ENCODE data around the gene CYP27A1. TPM values are rescaled to one million over a fixed set of nuclear protein-coding genes. Genes with fewer than 3 reads are reported as not detected.

Gene CYP27A1
- total RNA-seq, 1 experiment from 2014 or later, result 3.2 TPM

DNA sequence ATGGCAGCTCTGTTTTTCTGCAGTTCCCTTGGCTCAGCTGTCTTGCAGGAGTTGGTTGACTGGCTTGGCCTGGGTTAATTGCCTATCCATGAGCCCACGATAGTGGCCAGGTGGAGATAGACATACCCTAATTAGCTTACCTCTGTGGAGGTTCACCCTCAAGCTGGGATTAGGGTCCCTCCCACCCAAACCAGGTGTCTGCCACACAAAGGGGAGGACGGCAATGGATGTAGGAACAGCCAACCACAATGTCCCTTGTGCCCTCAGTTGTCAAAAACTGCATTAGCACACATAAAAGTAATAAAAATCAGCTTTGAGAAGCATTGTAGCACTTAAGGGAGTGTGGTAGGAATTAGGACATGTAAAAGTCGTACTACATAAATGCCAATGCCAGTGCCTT is 4.2 kb downstream of the CYP27A1 start:
- Histone ChIP-seq H3K4me3 (no peak overlapping the region), H3K27ac (no peak overlapping the region), H3K4me1 (no peaks in the 10 kb centered on the region), H3K9me3 (replicated peaks) (no peaks in the 10 kb centered on the region), H3K36me3 (no peaks in the 10 kb centered on the region), H3K27me3 (no peaks in the 10 kb centered on the region)
- DNase-seq, result no peak

DNA sequence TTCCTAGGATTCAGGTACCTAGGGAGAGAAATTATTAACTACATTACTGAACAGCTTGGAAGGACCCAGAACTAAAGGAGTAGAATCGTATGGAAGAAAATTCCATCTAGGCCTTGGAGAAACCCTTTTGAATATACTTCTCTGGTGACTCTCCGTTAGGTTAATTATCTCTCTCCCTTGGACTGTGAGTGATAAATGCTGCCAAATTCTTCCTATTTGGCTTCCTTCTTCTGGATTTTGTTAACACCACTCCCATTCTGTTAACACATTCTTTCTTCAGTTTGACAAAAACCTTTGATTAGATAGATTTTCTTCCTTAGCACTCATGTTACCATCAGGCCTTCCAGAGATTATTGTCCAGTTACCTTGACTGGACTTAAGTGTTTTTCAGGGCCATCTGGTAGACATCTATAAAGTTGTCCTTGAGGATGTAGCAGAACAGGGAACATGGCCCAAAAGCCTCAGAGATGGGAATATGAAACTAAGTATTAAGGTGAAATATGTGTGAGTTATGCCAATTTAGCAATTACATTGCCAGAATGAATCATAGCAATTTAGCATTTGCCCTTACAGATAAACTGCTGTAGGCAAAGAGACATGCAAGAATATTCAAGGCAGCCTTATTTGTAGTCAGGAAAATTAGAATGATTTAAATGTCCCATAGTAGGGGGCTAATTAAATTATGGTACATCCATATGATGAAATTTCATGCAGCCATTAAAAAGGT is 6.7 kb downstream of the CYP27A1 start:
- H3K36me3 ChIP-seq, result no peaks in the 10 kb centered on the region
- no peak overlapping the region for H3K4me3 ChIP-seq
- H3K27me3 ChIP-seq, result no peaks in the 10 kb centered on the region
- DNase-seq, result no peak
- H3K27ac ChIP-seq, result no peak overlapping the region
- H3K4me1 ChIP-seq, result no peaks in the 10 kb centered on the region
- H3K9me3 ChIP-seq (replicated peaks), result no peaks in the 10 kb centered on the region

- Histone ChIP-seq H3K4me1 (no peaks in the 10 kb centered on the region), H3K36me3 (no peaks in the 10 kb centered on the region), H3K27me3 (no peaks in the 10 kb centered on the region), H3K9me3 (replicated peaks) (no peaks in the 10 kb centered on the region), H3K27ac (no peak overlapping the region), H3K4me3 (no peak overlapping the region)
- no peak for DNase-seq
Measured at GRCh38 chr2:218792433-218792832, 10.5 kb downstream of the CYP27A1 start.

GRCh38 chr2:218796691-218797090 is 14.7 kb downstream of the CYP27A1 start:
- Histone ChIP-seq H3K36me3 (no peaks in the 10 kb centered on the region), H3K4me3 (no peak overlapping the region), H3K9me3 (replicated peaks) (no peaks in the 10 kb centered on the region), H3K4me1 (no peaks in the 10 kb centered on the region), H3K27ac (no peak overlapping the region), H3K27me3 (no peaks in the 10 kb centered on the region)
- DNase-seq, result no peak

GRCh38 chr2:218798767-218799504 is 17.0 kb downstream of the CYP27A1 start:
- DNase-seq, result no peak
- H3K36me3 ChIP-seq, result no peaks in the 10 kb centered on the region
- no peak overlapping the region for H3K4me3 ChIP-seq
- no peaks in the 10 kb centered on the region for H3K4me1 ChIP-seq
- no peaks in the 10 kb centered on the region; the same call in 1 of the 2 replicates for H3K9me3 ChIP-seq (replicated peaks)
- no peak overlapping the region for H3K27ac ChIP-seq
- H3K27me3 ChIP-seq, result no peaks in the 10 kb centered on the region

GRCh38 chr2:218799990-218800389 is 18.0 kb downstream of the CYP27A1 start:
- Histone ChIP-seq H3K27ac (no peak overlapping the region), H3K9me3 (replicated peaks) (peaks cover 4% of the 10 kb centered on the region), H3K27me3 (no peaks in the 10 kb centered on the region), H3K4me1 (no peaks in the 10 kb centered on the region), H3K4me3 (no peak overlapping the region), H3K36me3 (no peaks in the 10 kb centered on the region)
- DNase-seq, result no peak

DNA sequence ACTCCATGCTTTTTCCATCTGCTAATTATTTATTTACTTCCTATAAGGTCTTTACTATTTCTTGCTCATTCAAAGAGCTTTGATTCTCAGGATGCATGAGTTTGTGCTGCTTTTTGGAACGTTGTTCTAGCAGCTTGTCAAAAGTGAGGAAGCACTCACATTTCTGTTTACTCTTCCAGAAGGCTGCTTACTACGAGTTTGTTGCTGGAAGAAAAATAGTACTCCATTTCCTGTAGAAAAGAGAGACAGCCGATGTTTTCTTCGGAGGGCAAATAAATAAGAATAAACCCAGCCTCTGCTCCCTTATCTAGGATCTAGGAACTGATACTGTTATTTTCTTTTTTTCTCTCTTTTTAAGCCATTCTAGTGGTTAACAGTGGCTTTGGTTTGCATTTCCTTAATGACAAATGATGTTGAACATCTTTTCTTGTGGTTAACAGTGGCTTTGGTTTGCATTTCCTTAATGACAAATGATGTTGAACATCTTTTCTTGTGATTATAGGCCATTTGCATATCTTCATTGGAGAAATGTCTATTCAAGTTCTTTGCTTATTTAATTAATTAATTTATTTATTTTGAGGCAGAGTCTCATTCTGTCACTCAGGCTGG is 20.5 kb downstream of the CYP27A1 start:
- no peak for DNase-seq
- no peaks in the 10 kb centered on the region for H3K36me3 ChIP-seq
- no peak overlapping the region for H3K4me3 ChIP-seq
- no peak overlapping the region for H3K27ac ChIP-seq
- H3K4me1 ChIP-seq, result peaks cover 12% of the 10 kb centered on the region
- H3K9me3 ChIP-seq (replicated peaks), result peaks cover 4% of the 10 kb centered on the region
- H3K27me3 ChIP-seq, result no peaks in the 10 kb centered on the region

DNA sequence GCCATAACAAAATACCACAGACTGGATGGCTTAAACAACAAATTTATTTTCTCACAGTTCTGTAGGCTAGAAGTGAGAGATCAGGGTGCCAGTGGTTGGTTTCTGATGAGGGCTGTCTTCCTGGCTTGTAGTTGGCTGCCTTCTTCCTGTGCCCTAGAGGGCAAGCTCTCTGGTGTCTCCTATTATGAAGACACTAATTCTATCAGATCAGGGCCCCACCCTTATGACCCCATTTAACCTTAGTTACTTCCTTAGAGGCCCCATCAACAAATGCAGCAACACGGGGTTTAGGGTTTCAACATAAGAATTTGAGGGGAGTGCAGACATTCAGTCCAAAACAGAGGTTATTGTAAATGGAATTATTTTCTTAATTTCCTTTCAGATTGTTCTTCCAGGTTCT is 22.9 kb downstream of the CYP27A1 start:
- Histone ChIP-seq H3K4me3 (no peak overlapping the region), H3K27me3 (no peaks in the 10 kb centered on the region), H3K36me3 (no peaks in the 10 kb centered on the region), H3K27ac (no peak overlapping the region), H3K4me1 (peaks cover 12% of the 10 kb centered on the region), H3K9me3 (replicated peaks) (peaks cover 4% of the 10 kb centered on the region)
- DNase-seq, result no peak

GRCh38 chr2:218805627-218806026 is 23.7 kb downstream of the CYP27A1 start:
- Histone ChIP-seq H3K4me1 (peaks cover 12% of the 10 kb centered on the region), H3K9me3 (replicated peaks) (peaks cover 4% of the 10 kb centered on the region), H3K36me3 (no peaks in the 10 kb centered on the region), H3K27ac (peak overlapping the region; percentile 4; the same call in 1 of the 2 replicates), H3K4me3 (no peak overlapping the region), H3K27me3 (no peaks in the 10 kb centered on the region)
- peak in 1 of 2 experiments; percentile 51 for DNase-seq

DNA sequence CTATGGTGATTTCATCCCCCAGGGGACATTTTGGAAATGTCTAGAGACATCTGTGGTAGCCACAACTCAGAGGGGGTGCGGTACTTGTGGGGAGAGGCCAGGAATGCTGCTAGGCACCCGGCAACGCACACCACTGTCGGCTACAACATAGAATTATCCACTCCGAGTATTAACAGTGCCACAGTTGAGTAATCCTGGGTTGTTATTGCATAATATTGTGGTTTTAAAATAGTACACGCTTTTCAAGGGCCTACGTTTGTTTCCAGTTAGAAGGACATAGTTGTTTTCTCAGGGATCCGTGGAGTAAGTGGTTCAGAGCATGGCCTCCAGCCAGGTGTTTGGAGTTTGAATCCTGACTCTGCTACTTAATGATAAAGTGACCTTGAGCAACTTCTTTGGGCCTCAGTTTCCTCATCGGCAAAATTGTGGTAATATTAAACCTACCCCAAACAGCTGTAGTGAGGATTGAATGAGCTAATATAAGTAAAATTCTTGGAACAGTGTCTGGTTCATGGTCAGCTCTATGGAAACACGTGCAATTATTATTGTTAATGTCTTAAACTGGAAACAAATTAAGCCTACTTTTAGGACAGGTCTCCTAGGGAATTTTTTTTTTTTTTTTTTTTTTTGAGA is 24.5 kb downstream of the CYP27A1 start:
- H3K36me3 ChIP-seq, result no peaks in the 10 kb centered on the region
- DNase-seq, result peak; percentile 86
- peak overlapping the region; percentile 3; the same call in 1 of the 2 replicates for H3K27ac ChIP-seq
- H3K4me3 ChIP-seq, result no peak overlapping the region
- H3K4me1 ChIP-seq, result peaks cover 12% of the 10 kb centered on the region
- H3K9me3 ChIP-seq (replicated peaks), result peaks cover 4% of the 10 kb centered on the region
- no peaks in the 10 kb centered on the region for H3K27me3 ChIP-seq

- peaks cover 12% of the 10 kb centered on the region for H3K4me1 ChIP-seq
- no peak overlapping the region for H3K4me3 ChIP-seq
- no peaks in the 10 kb centered on the region for H3K36me3 ChIP-seq
- no peak for DNase-seq
- no peak overlapping the region for H3K27ac ChIP-seq
- H3K9me3 ChIP-seq (replicated peaks), result peaks cover 4% of the 10 kb centered on the region
- H3K27me3 ChIP-seq, result no peaks in the 10 kb centered on the region
Measured at GRCh38 chr2:218807626-218808025, 25.7 kb downstream of the CYP27A1 start.

- Histone ChIP-seq H3K27me3 (no peaks in the 10 kb centered on the region), H3K4me3 (no peak overlapping the region)
- no peak for DNase-seq
Measured at GRCh38 chr2:218809515-218809914, 27.6 kb downstream of the CYP27A1 start.

DNA sequence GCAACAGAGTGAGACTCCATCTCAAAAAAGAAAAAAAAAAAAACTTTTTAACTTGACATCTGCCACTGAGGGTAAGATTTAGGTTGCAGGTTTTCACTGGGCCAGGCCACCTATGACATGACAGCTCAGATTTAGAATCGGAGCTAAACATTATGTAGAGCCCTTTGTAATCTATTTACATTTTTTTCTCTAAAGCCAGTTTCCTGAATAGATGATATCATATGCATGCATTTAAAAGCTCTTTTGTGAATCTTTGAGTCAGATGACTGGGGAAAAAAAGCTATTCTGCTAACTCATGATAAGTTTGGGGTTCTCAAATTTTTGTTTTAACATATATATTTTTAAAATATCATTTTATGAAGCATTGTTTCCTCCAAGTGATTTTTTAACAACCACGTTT is 28.3 kb downstream of the CYP27A1 start:
- Histone ChIP-seq H3K9me3 (replicated peaks) (no peaks in the 10 kb centered on the region), H3K4me1 (peaks cover 12% of the 10 kb centered on the region), H3K4me3 (no peak overlapping the region), H3K27ac (no peak overlapping the region), H3K27me3 (no peaks in the 10 kb centered on the region), H3K36me3 (no peaks in the 10 kb centered on the region)
- no peak for DNase-seq

More at GRCh38 chr2:218809515-218809914, 27.6 kb downstream of the CYP27A1 start:
- peaks cover 12% of the 10 kb centered on the region for H3K4me1 ChIP-seq
- no peak overlapping the region for H3K27ac ChIP-seq
- no peaks in the 10 kb centered on the region for H3K36me3 ChIP-seq
- H3K9me3 ChIP-seq (replicated peaks), result no peaks in the 10 kb centered on the region; the same call in 1 of the 2 replicates

DNA sequence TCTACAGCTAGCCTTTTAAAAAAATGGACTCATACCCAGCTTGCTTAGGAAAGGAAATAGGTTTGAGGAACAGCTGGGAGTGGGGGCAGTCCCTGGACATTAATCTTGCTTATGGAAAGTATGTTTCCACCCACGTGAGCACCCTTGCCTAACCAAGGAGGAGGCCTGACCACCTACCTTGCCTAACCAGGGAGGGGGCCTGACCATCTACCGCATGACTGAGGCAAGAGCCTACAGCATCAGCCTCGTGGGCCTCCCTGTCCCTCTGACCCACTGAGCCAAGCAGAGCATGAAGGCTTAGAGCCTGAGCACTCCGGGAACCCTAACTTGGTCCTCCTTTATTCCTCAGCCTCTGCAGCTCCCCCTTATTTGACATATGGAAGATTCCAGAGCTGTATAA is 29.4 kb downstream of the CYP27A1 start:
- no peaks in the 10 kb centered on the region for H3K27me3 ChIP-seq
- H3K4me1 ChIP-seq, result peaks cover 3% of the 10 kb centered on the region; the same call in 1 of the 2 replicates
- no peak for DNase-seq
- no peaks in the 10 kb centered on the region for H3K36me3 ChIP-seq
- no peak overlapping the region for H3K4me3 ChIP-seq
- no peak overlapping the region for H3K27ac ChIP-seq
- no peaks in the 10 kb centered on the region for H3K9me3 ChIP-seq (replicated peaks)

Measured in SJCRH30 (cell line).